Common myeloid progenitor, CD34-positive (primary cell): ENCODE data around the gene FAM13A.
"Not testable (repeated sequence)": the region's sequence is repeated elsewhere in the genome, so short reads cannot be mapped to it uniquely, and the experiment has no call there.

ENCODE experiments used
- CTCF ChIA-PET: fragments of 350-600 bp; sonication (Branson Sonifier 250); formaldehyde crosslinking; loops from one replicate; lab custom pipeline; 2021; ENCODE audit warnings: antibody characterized with exemption; lab: Charles Lee
- POLR2A ChIA-PET: fragments of 350-600 bp; sonication (Branson Sonifier 250); formaldehyde crosslinking; loops from one replicate; lab custom pipeline; 2021; ENCODE audit warnings: antibody characterized with exemption; lab: Charles Lee
- DNase-seq, 3 donors: peaks; one replicate each; pipeline versions ENCODE4 v3.0.0 to v3.0.0-alpha.2; 2013
- H3K27ac ChIP-seq, 2 experiments: 1 replicate in 1 of 2; 2 replicates in 1 of 2; pipeline ENCODE4 v1.7.0; 2013; ENCODE audit warnings: inconsistent platforms in 2 of 2, low read length in 2 of 2, mild to moderate bottlenecking in 2 of 2, low read depth in 1 of 2, moderate library complexity in 1 of 2; ENCODE audit not compliant: severe bottlenecking in 2 of 2, insufficient read depth in 1 of 2, poor library complexity in 1 of 2
- H3K27me3 ChIP-seq, 5 experiments: replicated peaks in 2 of 5; 1 replicate in 3 of 5; 2 replicates in 2 of 5; pipeline versions ENCODE4 v1.6.1 to v1.7.0; 2013; ENCODE audit warnings: low read length in 4 of 5, mild to moderate bottlenecking in 2 of 5, moderate library complexity in 2 of 5, inconsistent platforms in 1 of 5; ENCODE audit not compliant: insufficient read depth in 5 of 5, control insufficient read depth in 4 of 5
- H3K36me3 ChIP-seq, 4 experiments: 1 replicate in 2 of 4; 2 replicates in 2 of 4; pipeline versions ENCODE4 v1.6.1 to v1.7.0; 2013; ENCODE audit warnings: low read length in 3 of 4, control low read depth in 1 of 4, mild to moderate bottlenecking in 1 of 4; ENCODE audit not compliant: control insufficient read depth in 4 of 4, insufficient read depth in 4 of 4
- H3K4me1 ChIP-seq, 4 experiments: 1 replicate in 3 of 4; 2 replicates in 1 of 4; pipeline versions ENCODE4 v1.6.1 to v1.7.1; 2013; ENCODE audit warnings: low read length in 3 of 4, mild to moderate bottlenecking in 3 of 4, control low read depth in 1 of 4, inconsistent platforms in 1 of 4, moderate library complexity in 1 of 4; ENCODE audit not compliant: control insufficient read depth in 4 of 4, insufficient read depth in 4 of 4; ENCODE audit errors: control extremely low read depth in 1 of 4
- H3K4me3 ChIP-seq, 7 experiments: 1 replicate in 4 of 7; 2 replicates in 3 of 7; pipeline versions ENCODE4 v1.5.1 to v1.7.0; 2013; ENCODE audit warnings: mild to moderate bottlenecking in 7 of 7, low read length in 6 of 7, moderate library complexity in 6 of 7, inconsistent platforms in 2 of 7, low read depth in 2 of 7, control low read depth in 1 of 7; ENCODE audit not compliant: insufficient read depth in 4 of 7, control insufficient read depth in 1 of 7; ENCODE audit errors: extremely low read depth in 1 of 7
- H3K9me3 ChIP-seq, 5 experiments: 1 replicate in 4 of 5; 2 replicates in 1 of 5; pipeline versions ENCODE4 v1.6.1 to v1.7.1; 2013; ENCODE audit warnings: low read length in 4 of 5, mild to moderate bottlenecking in 2 of 5, inconsistent platforms in 1 of 5, low read depth in 1 of 5, moderate library complexity in 1 of 5; ENCODE audit not compliant: control insufficient read depth in 4 of 5, insufficient read depth in 2 of 5; ENCODE audit errors: control extremely low read depth in 1 of 5
- WGBS: methylation state at CpG from one replicate; pipeline ENCODE4 v1.1.5; 2013; ENCODE audit not compliant: insufficient coverage; 5-methylcytosine and 5-hydroxymethylcytosine counted together

Gene FAM13A

GRCh38 chr4:89005066-89005465, 51.9 kb downstream of the FAM13A start:
- POLR2A ChIA-PET, CTCF ChIA-PET, H3K27ac ChIP-seq, H3K9me3 ChIP-seq, DNase-seq, H3K4me1 ChIP-seq, H3K4me3 ChIP-seq, H3K27me3 ChIP-seq: not testable (repeated sequence)
- H3K36me3 ChIP-seq, result peaks cover 2 to 40% (median 15%) of the 10 kb centered on the region in 4 experiments
- no CpG with 5 or more reads among the region's 1 CpG for WGBS

- 97% methylated on average over 3 of the region's 9 CpGs for WGBS
- ChIA-PET CTCF (interaction anchor here (0.6 to 1.4 kb wide), 4 partner anchors 18 to 122 kb away, joined by 3 to 5 read pairs (median 4); no protein-coding TSS in a partner anchor), POLR2A (no interaction called here)
- Histone ChIP-seq H3K27me3 (no peaks in the 10 kb centered on the region), H3K4me3 (no peak overlapping the region), H3K9me3 (no peaks in the 10 kb centered on the region), H3K36me3 (peaks cover 0 to 15% (median 7%) of the 10 kb centered on the region in 4 experiments), H3K27ac (peak overlapping the region in 1 of 2 experiments; percentile 67), H3K4me1 (no peaks in the 10 kb centered on the region)
- DNase-seq, result no peak
These were observed 55.1 kb downstream of the FAM13A start for GRCh38 chr4:89001647-89002445.

GRCh38 chr4:89000844-89001360, 56.1 kb downstream of the FAM13A start:
- peak in 2 of 3 donors; percentile 8 to 24 for DNase-seq
- Histone ChIP-seq H3K4me1 (no peaks in the 10 kb centered on the region), H3K4me3 (no peak overlapping the region), H3K27ac (peak overlapping the region in 1 of 2 experiments; percentile 67), H3K36me3 (peaks cover 0 to 5% (median 0%) of the 10 kb centered on the region in 4 experiments), H3K27me3 (no peaks in the 10 kb centered on the region), H3K9me3 (no peaks in the 10 kb centered on the region)
- ChIA-PET POLR2A (interaction anchor here (0.6 kb wide), 1 partner anchor 22 kb away, joined by 3 read pairs; no protein-coding TSS in a partner anchor), CTCF (interaction anchor here (0.6 to 1.4 kb wide), 3 partner anchors 19 to 123 kb away, joined by 3 to 5 read pairs (median 3); no protein-coding TSS in a partner anchor)
- 100% methylated on average over 1 of the region's 3 CpGs for whole genome bisulfite sequencing

- CTCF ChIA-PET, result interaction anchor here (0.7 to 1.0 kb wide), 2 partner anchors 184 to 277 kb away, joined by 3 read pairs; no protein-coding TSS in a partner anchor
- POLR2A ChIA-PET, result no interaction called here
- no peak for DNase-seq
These were observed 56.6 kb downstream of the FAM13A start for GRCh38 chr4:89000382-89000781.

GRCh38 chr4:88999392-88999930, 57.5 kb downstream of the FAM13A start:
- peaks cover 0 to 5% (median 0%) of the 10 kb centered on the region in 4 experiments for H3K36me3 ChIP-seq
- no peaks in the 10 kb centered on the region for H3K9me3 ChIP-seq
- WGBS, result no CpG with 5 or more reads among the region's 2 CpGs
- DNase-seq, result no peak
- H3K27me3 ChIP-seq, result no peaks in the 10 kb centered on the region
- ChIA-PET POLR2A (no interaction called here), CTCF (interaction anchor here (0.7 to 1.0 kb wide), 3 partner anchors 183 to 276 kb away, joined by 3 read pairs; no protein-coding TSS in a partner anchor)
- no peaks in the 10 kb centered on the region for H3K4me1 ChIP-seq
- no peak overlapping the region for H3K27ac ChIP-seq
- no peak overlapping the region for H3K4me3 ChIP-seq

More at GRCh38 chr4:89000382-89000781, 56.6 kb downstream of the FAM13A start:
- H3K27me3 ChIP-seq, result no peaks in the 10 kb centered on the region
- H3K9me3 ChIP-seq, result no peaks in the 10 kb centered on the region
- H3K27ac ChIP-seq, result no peak overlapping the region
- H3K4me3 ChIP-seq, result no peak overlapping the region
- 100% methylated on average over 1 of the region's 1 CpG for WGBS
- no peaks in the 10 kb centered on the region for H3K4me1 ChIP-seq
- peaks cover 0 to 8% (median 0%) of the 10 kb centered on the region in 4 experiments for H3K36me3 ChIP-seq

- no peak for DNase-seq
- Histone ChIP-seq H3K4me3 (no peak overlapping the region), H3K9me3 (no peaks in the 10 kb centered on the region), H3K4me1 (no peaks in the 10 kb centered on the region), H3K27ac (no peak overlapping the region), H3K36me3 (peaks cover 0 to 5% (median 2%) of the 10 kb centered on the region in 4 experiments), H3K27me3 (no peaks in the 10 kb centered on the region)
- POLR2A ChIA-PET, result no interaction called here
- no CpG with 5 or more reads among the region's 3 CpGs for WGBS
- CTCF ChIA-PET, result no interaction called here
These were observed 58.1 kb downstream of the FAM13A start for GRCh38 chr4:88998891-88999290.
